OCI-LY1 (cell line): ENCODE data around the gene ZNF747.

Experiments
- EZH2 ChIP-seq: fragments of 200-600 bp; sonication (generic), shearing (Covaris generic); IDR thresholded peaks from 2 replicates; pipeline ENCODE4 v1.8.0; 2017; ENCODE audit warnings: borderline replicate concordance, mixed run types, mild to moderate bottlenecking, antibody characterized with exemption, low read length, moderate library complexity, mixed read lengths
- TF ChIP-seq, protein P1 (sequence below): fragments of 200-600 bp; sonication (generic), shearing (Covaris generic); IDR thresholded peaks from 2 replicates; pipeline ENCODE4 v1.5.1; 2017; ENCODE audit warnings: mild to moderate bottlenecking, antibody characterized with exemption, low read length, moderate library complexity, mixed read lengths

DNA sequence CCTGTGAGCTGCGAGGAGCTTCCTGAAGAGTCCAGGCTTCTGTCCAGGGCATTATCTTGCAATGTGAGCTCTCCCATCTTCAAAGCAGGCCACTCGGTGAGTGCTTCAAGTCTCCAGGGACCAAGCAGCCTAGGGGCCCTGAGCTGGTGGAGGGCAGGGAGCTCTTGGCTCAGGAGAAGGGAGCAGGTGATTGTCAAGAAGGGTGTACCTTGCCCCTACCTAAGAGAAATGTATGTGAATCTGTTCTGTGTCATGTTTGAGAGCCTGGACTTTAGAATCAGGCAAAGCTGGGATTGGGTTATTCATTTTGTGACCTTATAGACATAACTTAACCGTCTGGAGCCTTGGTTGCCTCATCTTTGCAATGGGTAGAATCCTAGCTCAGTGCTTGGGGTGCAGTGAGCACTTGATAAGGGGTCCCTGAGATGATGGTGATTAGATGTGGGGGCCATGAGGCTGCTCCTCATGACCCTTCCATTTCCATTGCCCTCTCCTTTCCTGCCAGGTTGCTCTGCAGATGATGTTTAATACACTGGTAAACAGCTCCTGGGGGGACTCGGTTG lies 24.2 kb downstream of the ZNF747 start:
- TF ChIP-seq, protein P1, sequence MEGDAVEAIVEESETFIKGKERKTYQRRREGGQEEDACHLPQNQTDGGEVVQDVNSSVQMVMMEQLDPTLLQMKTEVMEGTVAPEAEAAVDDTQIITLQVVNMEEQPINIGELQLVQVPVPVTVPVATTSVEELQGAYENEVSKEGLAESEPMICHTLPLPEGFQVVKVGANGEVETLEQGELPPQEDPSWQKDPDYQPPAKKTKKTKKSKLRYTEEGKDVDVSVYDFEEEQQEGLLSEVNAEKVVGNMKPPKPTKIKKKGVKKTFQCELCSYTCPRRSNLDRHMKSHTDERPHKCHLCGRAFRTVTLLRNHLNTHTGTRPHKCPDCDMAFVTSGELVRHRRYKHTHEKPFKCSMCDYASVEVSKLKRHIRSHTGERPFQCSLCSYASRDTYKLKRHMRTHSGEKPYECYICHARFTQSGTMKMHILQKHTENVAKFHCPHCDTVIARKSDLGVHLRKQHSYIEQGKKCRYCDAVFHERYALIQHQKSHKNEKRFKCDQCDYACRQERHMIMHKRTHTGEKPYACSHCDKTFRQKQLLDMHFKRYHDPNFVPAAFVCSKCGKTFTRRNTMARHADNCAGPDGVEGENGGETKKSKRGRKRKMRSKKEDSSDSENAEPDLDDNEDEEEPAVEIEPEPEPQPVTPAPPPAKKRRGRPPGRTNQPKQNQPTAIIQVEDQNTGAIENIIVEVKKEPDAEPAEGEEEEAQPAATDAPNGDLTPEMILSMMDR = no peak
- no peak for TF ChIP-seq EZH2
